Stimulated activated CD8-positive, alpha-beta memory T cell treated with anti-CD3 and anti-CD28 coated beads, Interleukin-12 subunit alpha, Interleukin-12 subunit beta, amount 100 ng/mL, for 1 hour (primary cell): ENCODE results near the gene IRX1.

Experiments
- DNase-seq: peaks from one replicate; pipeline ENCODE4 v3.0.0-alpha.2; 2020; ENCODE audit warnings: low read depth

Gene IRX1

GRCh38 chr5:3650320-3650719 lies 54.7 kb downstream of the IRX1 start:
- DNase-seq, result no peak

GRCh38 chr5:3650868-3651267 lies 55.2 kb downstream of the IRX1 start:
- DNase-seq, result no peak
